GM10248 (cell line): ENCODE data around the gene HPGD.

ENCODE experiments used
- CTCF ChIA-PET: fragments of 300-600 bp; sonication (Branson Sonifier 250); formaldehyde crosslinking; extraction: SDS; loops from one replicate; lab custom pipeline; 2021; ENCODE audit warnings: antibody characterized with exemption; lab: Yijun Ruan, JAX
- POLR2A ChIA-PET: fragments of 350-650 bp; sonication (Branson Sonifier 250); formaldehyde crosslinking; extraction: SDS; loops from one replicate; lab custom pipeline; 2020; ENCODE audit warnings: antibody characterized with exemption; lab: Yijun Ruan, JAX
- DNase-seq: peaks from one replicate; pipeline ENCODE4 v3.0.0; 2012; ENCODE audit errors: extremely low spot score
- TF ChIP-seq, protein P1 (sequence below): IDR thresholded peaks from 2 replicates; pipeline ENCODE4 v1.5.1; 2012; ENCODE audit warnings: mild to moderate bottlenecking, low read depth; ENCODE audit errors: extremely low read depth, missing control alignments, control extremely low read depth

HPGD gene

DNA sequence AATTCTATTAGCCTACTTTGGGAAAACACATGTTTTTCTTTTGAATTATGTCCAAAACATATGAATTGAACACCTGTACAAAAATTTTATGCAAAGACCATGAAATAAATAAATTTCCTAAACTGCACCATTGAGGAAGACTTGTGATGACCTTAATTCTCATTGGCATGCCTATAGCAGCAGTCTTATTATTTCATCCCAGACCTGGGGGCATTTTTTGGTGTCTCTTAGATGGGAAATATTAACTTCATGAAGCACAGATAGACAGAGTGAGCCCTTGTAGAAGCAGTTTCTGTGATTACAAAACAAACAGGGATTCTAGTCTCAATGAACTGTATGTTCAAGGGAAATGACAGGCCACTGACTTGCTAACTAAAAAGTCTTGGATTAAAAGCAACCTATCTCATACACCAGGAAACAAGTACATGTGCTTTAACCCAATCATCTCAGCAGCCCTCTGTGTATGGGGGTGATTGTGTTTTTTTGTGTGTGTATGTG is 32.0 kb upstream of the HPGD start:
- ChIA-PET CTCF (no interaction called here), POLR2A (no interaction called here)
- TF ChIP-seq, protein P1, sequence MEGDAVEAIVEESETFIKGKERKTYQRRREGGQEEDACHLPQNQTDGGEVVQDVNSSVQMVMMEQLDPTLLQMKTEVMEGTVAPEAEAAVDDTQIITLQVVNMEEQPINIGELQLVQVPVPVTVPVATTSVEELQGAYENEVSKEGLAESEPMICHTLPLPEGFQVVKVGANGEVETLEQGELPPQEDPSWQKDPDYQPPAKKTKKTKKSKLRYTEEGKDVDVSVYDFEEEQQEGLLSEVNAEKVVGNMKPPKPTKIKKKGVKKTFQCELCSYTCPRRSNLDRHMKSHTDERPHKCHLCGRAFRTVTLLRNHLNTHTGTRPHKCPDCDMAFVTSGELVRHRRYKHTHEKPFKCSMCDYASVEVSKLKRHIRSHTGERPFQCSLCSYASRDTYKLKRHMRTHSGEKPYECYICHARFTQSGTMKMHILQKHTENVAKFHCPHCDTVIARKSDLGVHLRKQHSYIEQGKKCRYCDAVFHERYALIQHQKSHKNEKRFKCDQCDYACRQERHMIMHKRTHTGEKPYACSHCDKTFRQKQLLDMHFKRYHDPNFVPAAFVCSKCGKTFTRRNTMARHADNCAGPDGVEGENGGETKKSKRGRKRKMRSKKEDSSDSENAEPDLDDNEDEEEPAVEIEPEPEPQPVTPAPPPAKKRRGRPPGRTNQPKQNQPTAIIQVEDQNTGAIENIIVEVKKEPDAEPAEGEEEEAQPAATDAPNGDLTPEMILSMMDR: no peak
- no peak for DNase-seq

DNA sequence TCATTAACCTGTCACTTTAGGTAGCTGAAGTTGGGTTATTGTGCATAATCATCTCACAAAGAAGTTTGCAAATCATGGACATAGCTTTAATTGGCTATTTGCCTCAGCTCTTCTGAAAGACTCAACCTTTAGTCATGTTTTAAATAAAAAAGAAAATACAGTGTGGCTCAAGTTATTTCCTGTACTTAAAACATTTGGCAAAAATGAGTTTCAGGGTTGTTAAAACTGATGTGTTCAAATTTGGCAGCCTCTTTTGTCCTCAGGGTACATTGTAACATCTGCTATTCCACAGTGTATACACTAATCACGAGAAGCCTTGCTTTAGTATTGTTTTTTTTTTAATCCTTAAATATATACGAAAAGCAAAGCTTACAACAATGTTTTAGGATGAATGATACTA is 31.5 kb upstream of the HPGD start:
- ChIA-PET POLR2A (no interaction called here), CTCF (no interaction called here)
- DNase-seq: no peak
- TF ChIP-seq, protein P1: no peak

DNA sequence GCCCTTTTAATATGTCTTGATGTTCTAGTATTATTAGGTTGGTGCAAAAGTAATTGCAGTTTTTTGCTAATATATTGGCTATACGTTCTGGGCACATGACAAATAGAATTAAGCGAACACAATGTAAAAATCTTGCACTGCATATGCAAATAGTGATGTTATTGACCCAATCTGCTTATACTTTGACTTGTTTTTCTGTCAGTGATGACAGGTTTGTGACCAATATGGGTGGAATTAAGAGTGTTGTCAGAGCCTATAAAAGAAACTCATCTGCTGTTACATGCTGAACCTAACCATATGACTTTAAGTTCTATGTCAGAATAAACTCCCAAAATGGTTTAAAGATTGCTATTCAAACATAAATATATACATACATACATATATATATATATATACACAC is 30.7 kb upstream of the HPGD start:
- TF ChIP-seq, protein P1: no peak
- POLR2A ChIA-PET: no interaction called here
- DNase-seq: no peak
- CTCF ChIA-PET: no interaction called here

DNA sequence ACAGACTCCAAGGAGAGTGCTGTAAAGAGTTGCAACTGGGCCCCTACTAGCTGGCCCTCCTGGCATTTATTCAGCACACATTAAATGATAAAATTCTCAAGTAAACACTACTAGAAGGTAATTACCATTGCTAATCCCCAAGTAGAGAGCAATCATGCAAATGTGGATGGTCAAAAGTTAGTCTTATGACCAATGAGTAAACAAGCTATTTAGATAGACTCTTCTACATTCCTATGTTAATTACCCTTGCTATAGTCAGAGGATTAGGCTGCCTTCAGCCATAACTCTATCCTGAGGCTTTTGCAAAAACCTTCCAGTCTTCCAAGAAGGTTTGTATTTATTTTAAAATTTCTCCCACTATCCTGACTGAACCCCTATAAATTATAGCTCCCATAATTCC is 28.3 kb upstream of the HPGD start:
- ChIA-PET POLR2A (no interaction called here), CTCF (no interaction called here)
- TF ChIP-seq, protein P1: no peak
- DNase-seq: no peak

DNA sequence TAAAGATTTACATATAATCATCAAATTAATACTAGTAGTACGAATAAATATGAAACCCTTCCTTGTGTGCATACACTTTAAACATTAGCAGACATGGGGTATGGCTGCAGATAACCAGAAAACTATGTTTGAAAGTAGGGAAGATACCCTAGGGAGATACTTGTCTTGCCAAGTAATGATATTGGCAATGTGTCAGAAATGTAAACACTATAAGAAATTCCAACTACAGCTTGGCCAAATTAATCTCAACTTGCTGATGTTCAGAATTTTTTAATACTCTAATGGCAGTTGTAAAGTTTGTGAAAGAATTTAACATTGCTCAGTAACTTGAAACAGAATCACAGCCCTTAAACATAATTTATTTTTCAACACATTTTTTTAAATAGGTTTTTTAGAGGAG is 27.4 kb upstream of the HPGD start:
- TF ChIP-seq, protein P1: no peak

DNA sequence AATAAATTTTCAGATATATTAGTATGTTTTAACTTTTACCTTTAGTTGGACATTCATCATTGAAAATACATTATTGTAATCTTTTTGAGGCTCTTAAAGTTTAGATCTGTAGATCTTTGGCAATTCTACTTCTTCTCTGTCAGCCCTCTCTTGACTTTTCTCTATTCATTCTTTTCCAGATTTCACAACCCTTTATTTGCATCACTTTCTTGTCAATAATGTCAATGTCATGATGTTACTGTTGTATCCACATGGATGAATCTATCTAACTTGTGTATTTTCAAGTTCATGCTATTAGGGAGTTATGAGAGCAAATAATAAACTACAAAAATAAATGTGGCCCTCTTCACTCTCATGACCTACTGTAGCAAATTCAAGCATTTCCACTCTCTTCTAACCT is 23.0 kb upstream of the HPGD start:
- TF ChIP-seq, protein P1: no peak
- CTCF ChIA-PET: no interaction called here
- DNase-seq: no peak
- POLR2A ChIA-PET: no interaction called here

More for the DNA sequence above, 27.4 kb upstream of the HPGD start:
- CTCF ChIA-PET: no interaction called here
- POLR2A ChIA-PET: no interaction called here
- DNase-seq: no peak

DNA sequence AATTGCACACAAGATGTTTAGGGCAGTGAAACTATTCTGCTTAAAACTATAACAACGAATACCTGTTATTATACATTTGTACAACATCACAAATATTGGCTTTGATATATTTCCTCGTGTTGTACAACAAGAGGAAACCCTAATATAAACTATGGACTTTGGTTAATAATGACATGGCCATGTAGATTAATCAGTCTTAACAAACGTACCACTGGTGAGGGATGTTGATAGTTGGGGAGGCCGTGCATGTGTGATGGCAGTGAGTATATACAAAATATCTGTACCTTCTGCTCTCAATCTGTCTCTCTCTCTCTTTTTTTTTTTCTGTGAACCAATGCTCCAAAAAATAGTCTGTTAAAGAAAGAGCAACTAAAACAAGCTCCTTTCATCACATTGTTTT is 22.2 kb upstream of the HPGD start:
- POLR2A ChIA-PET: no interaction called here
- DNase-seq: no peak
- CTCF ChIA-PET: no interaction called here
- TF ChIP-seq, protein P1: no peak
